Liver (tissue), 9 donors: ENCODE data around the gene RGMA. TPM values are rescaled to one million over a fixed set of nuclear protein-coding genes. Genes with fewer than 3 reads are reported as not detected.

Experiments used
- DNase-seq: peaks from one replicate; pipeline ENCODE4 v3.0.0-alpha.2; 2017; ENCODE audit warnings: low spot score
- H3K27ac ChIP-seq, 2 donors: one replicate each; pipeline ENCODE4 v1.7.0; 2013; ENCODE audit warnings: inconsistent platforms in 2 of 2, low read length in 2 of 2, control low read depth in 1 of 2, low read depth in 1 of 2, mild to moderate bottlenecking in 1 of 2
- H3K27me3 ChIP-seq, 4 donors: one replicate each; pipeline versions ENCODE4 v1.6.1 to v1.7.0; 2013; ENCODE audit warnings: low read length in 3 of 4, inconsistent platforms in 1 of 4, mild to moderate bottlenecking in 1 of 4, moderate library complexity in 1 of 4; ENCODE audit not compliant: control insufficient read depth in 4 of 4, insufficient read depth in 4 of 4
- H3K36me3 ChIP-seq, 4 donors: one replicate each; pipeline versions ENCODE4 v1.6.1 to v1.7.0; 2013; ENCODE audit warnings: low read length in 3 of 4, mild to moderate bottlenecking in 3 of 4, low read depth in 1 of 4, moderate library complexity in 1 of 4; ENCODE audit not compliant: control insufficient read depth in 4 of 4, insufficient read depth in 3 of 4
- H3K4me1 ChIP-seq, 4 donors: one replicate each; pipeline versions ENCODE4 v1.6.1 to v1.7.0; 2013; ENCODE audit warnings: low read length in 3 of 4, mild to moderate bottlenecking in 3 of 4, moderate library complexity in 1 of 4; ENCODE audit not compliant: control insufficient read depth in 4 of 4, insufficient read depth in 4 of 4
- H3K4me3 ChIP-seq, 3 donors: one replicate each; pipeline versions ENCODE4 v1.6.1 to v1.7.0; 2013; ENCODE audit warnings: low read length in 3 of 3, control low read depth in 1 of 3, low read depth in 1 of 3, mild to moderate bottlenecking in 1 of 3
- H3K9ac ChIP-seq, 2 donors: one replicate each; pipeline ENCODE4 v1.7.0; 2013; ENCODE audit warnings: low read length in 2 of 2, mild to moderate bottlenecking in 2 of 2, moderate library complexity in 2 of 2, control low read depth in 1 of 2, low read depth in 1 of 2
- H3K9me3 ChIP-seq, 4 donors: one replicate each; pipeline versions ENCODE4 v1.6.1 to v1.7.0; 2013; ENCODE audit warnings: low read length in 3 of 4; ENCODE audit not compliant: control insufficient read depth in 4 of 4
- EGR1 ChIP-seq, 2 donors: IDR thresholded peaks; 2 replicates each; pipeline ENCODE4 v1.6.1; 2016 to 2018; ENCODE audit warnings: antibody characterized with exemption in 2 of 2, low read depth in 2 of 2
- FOXA1 ChIP-seq: IDR thresholded peaks from 2 replicates; pipeline ENCODE4 v1.6.1; 2016; ENCODE audit warnings: antibody characterized with exemption
- FOXA2 ChIP-seq: IDR thresholded peaks from 2 replicates; pipeline ENCODE4 v1.6.1; 2016; ENCODE audit warnings: antibody characterized with exemption
- GABPA ChIP-seq, 2 donors: IDR thresholded peaks in 1 of 2; conservative IDR thresholded peaks in 1 of 2; 2 replicates each; pipeline ENCODE4 v1.6.1; 2016; ENCODE audit warnings: antibody characterized with exemption in 2 of 2, mild to moderate bottlenecking in 1 of 2, moderate library complexity in 1 of 2
- HNF4A ChIP-seq, 2 donors: conservative IDR thresholded peaks; 2 replicates each; pipeline ENCODE4 v1.6.1; 2016; ENCODE audit warnings: antibody characterized with exemption in 2 of 2, mild to moderate bottlenecking in 2 of 2
- HNF4G ChIP-seq: IDR thresholded peaks from 2 replicates; pipeline ENCODE4 v1.6.1; 2016; ENCODE audit warnings: antibody characterized with exemption
- JUND ChIP-seq, 2 donors: IDR thresholded peaks; 2 replicates each; pipeline ENCODE4 v1.6.1; 2016; ENCODE audit warnings: antibody characterized with exemption in 2 of 2
- MAX ChIP-seq: IDR thresholded peaks from 2 replicates; pipeline ENCODE4 v1.6.1; 2016; ENCODE audit warnings: antibody characterized with exemption
- NR2F2 ChIP-seq: IDR thresholded peaks from 2 replicates; pipeline ENCODE4 v1.6.1; 2016; ENCODE audit warnings: antibody characterized with exemption
- RAD21 ChIP-seq, 2 donors: IDR thresholded peaks; 2 replicates each; pipeline ENCODE4 v1.6.1; 2016; ENCODE audit warnings: antibody characterized with exemption in 2 of 2, mild to moderate bottlenecking in 2 of 2
- REST ChIP-seq: IDR thresholded peaks from 2 replicates; pipeline ENCODE4 v1.6.1; 2016; ENCODE audit warnings: antibody characterized with exemption, mild to moderate bottlenecking
- RXRA ChIP-seq, 2 donors: IDR thresholded peaks; 2 replicates each; pipeline ENCODE4 v1.6.1; 2017 to 2018; ENCODE audit warnings: antibody characterized with exemption in 2 of 2, mild to moderate bottlenecking in 1 of 2
- SP1 ChIP-seq: IDR thresholded peaks from 2 replicates; pipeline ENCODE4 v1.6.1; 2018; ENCODE audit warnings: antibody characterized with exemption, mild to moderate bottlenecking
- TAF1 ChIP-seq: conservative IDR thresholded peaks from 2 replicates; pipeline ENCODE4 v1.6.1; 2016; ENCODE audit warnings: antibody characterized with exemption, mild to moderate bottlenecking
- YY1 ChIP-seq: IDR thresholded peaks from 2 replicates; pipeline ENCODE4 v1.6.1; 2016; ENCODE audit warnings: antibody characterized with exemption, mild to moderate bottlenecking
- WGBS: extraction: QIAGEN DNeasy Blood & Tissue Kit; methylation state at CpG from one replicate; pipeline ENCODE4 v1.1.7; 2013; 5-methylcytosine and 5-hydroxymethylcytosine counted together
- polyA plus RNA-seq, 2 donors: library from polyadenylated mRNA; stranded (reverse) in 1 of 2; unstranded in 1 of 2; fragments of 200-250 nt in 1 of 2; fragments of >200 nt in 1 of 2; fragmentation: Nextera tagmentation in 1 of 2; extraction: Ambion mirVana in 1 of 2; gene quantifications; one replicate each; pipeline versions ENCODE4 v1.2.1 to v1.2.3, GENCODE V29; 2013 to 2015
- total RNA-seq, 2 donors: library from RNA; depleted of rRNA; stranded (reverse); fragments of >200 nt; gene quantifications; one replicate each; pipeline ENCODE4 v1.2.3, GENCODE V29; 2014
- TF ChIP-seq, protein P1 (sequence below): IDR thresholded peaks from 2 replicates; pipeline ENCODE4 v1.6.1; 2016; ENCODE audit warnings: antibody characterized with exemption
- TF ChIP-seq, protein P2 (sequence below): fragments of 150-350 bp; IDR thresholded peaks from 2 replicates; pipeline ENCODE4 v1.5.1; 2017; ENCODE audit warnings: improper control_type of control experiment, low read depth, low read length; ENCODE audit not compliant: missing input control
- TF ChIP-seq, protein P3 (sequence below): IDR thresholded peaks from 2 replicates; pipeline ENCODE4 v1.6.1; 2016; ENCODE audit warnings: antibody characterized with exemption
- donor health status: healthy.
- donor health status: healthy.
- donor health status: healthy.
- donor health status: healthy.
- donor health status: healthy.

Gene RGMA
- total and polyA plus RNA-seq, 4 donors = 0.15 to 0.33 (median 0.18) TPM; not detected in 1

DNA sequence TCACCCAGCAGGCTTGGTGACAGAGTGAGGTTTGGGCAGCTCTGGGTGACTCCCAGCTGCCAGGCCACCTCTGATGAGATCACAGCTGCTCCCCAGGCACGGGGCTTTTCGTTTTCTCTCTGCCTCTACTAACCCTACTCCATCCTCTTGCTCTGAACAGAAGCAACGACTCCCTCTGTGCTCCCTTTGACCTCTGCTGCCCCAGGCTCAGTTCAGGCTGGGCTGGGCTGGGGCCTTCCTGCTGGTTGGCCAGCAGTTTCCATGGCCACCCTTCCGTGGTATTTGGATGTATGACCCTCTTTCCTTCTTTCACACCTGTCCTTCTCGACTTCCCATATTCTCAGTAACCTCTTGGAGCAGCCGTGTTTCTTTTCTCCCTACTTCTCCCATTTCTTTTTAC is 8.6 kb downstream of the RGMA start:
- Histone ChIP-seq H3K9me3 (no peaks in the 10 kb centered on the region), H3K9ac (no peak overlapping the region), H3K27ac (no peak overlapping the region), H3K4me1 (no peaks in the 10 kb centered on the region), H3K27me3 (peaks cover 2 to 8% (median 4%) of the 10 kb centered on the region in 4 donors), H3K4me3 (no peak overlapping the region), H3K36me3 (no peaks in the 10 kb centered on the region)
- TF ChIP-seq, protein P1, sequence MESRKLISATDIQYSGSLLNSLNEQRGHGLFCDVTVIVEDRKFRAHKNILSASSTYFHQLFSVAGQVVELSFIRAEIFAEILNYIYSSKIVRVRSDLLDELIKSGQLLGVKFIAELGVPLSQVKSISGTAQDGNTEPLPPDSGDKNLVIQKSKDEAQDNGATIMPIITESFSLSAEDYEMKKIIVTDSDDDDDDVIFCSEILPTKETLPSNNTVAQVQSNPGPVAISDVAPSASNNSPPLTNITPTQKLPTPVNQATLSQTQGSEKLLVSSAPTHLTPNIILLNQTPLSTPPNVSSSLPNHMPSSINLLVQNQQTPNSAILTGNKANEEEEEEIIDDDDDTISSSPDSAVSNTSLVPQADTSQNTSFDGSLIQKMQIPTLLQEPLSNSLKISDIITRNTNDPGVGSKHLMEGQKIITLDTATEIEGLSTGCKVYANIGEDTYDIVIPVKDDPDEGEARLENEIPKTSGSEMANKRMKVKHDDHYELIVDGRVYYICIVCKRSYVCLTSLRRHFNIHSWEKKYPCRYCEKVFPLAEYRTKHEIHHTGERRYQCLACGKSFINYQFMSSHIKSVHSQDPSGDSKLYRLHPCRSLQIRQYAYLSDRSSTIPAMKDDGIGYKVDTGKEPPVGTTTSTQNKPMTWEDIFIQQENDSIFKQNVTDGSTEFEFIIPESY = no peak
- TF ChIP-seq SP1 = no peak
- TF ChIP-seq REST = no peak
- TF ChIP-seq, protein P2, sequence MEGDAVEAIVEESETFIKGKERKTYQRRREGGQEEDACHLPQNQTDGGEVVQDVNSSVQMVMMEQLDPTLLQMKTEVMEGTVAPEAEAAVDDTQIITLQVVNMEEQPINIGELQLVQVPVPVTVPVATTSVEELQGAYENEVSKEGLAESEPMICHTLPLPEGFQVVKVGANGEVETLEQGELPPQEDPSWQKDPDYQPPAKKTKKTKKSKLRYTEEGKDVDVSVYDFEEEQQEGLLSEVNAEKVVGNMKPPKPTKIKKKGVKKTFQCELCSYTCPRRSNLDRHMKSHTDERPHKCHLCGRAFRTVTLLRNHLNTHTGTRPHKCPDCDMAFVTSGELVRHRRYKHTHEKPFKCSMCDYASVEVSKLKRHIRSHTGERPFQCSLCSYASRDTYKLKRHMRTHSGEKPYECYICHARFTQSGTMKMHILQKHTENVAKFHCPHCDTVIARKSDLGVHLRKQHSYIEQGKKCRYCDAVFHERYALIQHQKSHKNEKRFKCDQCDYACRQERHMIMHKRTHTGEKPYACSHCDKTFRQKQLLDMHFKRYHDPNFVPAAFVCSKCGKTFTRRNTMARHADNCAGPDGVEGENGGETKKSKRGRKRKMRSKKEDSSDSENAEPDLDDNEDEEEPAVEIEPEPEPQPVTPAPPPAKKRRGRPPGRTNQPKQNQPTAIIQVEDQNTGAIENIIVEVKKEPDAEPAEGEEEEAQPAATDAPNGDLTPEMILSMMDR = no peak
- TF ChIP-seq RAD21 (IDR thresholded peaks at IDR 0.05) = no peak
- TF ChIP-seq TAF1 = no peak
- no peak for TF ChIP-seq RXRA (IDR thresholded peaks at IDR 0.05)
- no peak for TF ChIP-seq GABPA (IDR thresholded peaks at IDR 0.05 in 1 of 2, conservative IDR thresholded peaks at IDR 0.05 in 1 of 2)
- no peak for TF ChIP-seq FOXA2
- TF ChIP-seq HNF4A (conservative IDR thresholded peaks at IDR 0.05) = no peak
- no peak for TF ChIP-seq FOXA1
- TF ChIP-seq NR2F2 = no peak
- no peak for TF ChIP-seq HNF4G
- no peak for TF ChIP-seq MAX
- no peak for TF ChIP-seq EGR1 (IDR thresholded peaks at IDR 0.05; ENCODE audit: low read depth in 2 of 2)
- TF ChIP-seq, protein P3, sequence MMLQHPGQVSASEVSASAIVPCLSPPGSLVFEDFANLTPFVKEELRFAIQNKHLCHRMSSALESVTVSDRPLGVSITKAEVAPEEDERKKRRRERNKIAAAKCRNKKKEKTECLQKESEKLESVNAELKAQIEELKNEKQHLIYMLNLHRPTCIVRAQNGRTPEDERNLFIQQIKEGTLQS = no peak
- no peak for TF ChIP-seq YY1
- WGBS = 46% methylated on average over 6 of the region's 6 CpGs
- DNase-seq = no peak

GRCh38 chr15:93076875-93077274 is 12.1 kb downstream of the RGMA start:
- H3K27ac ChIP-seq = no peak overlapping the region
- peaks cover 2 to 21% (median 8%) of the 10 kb centered on the region in 4 donors for H3K27me3 ChIP-seq
- no peak for DNase-seq
- peaks cover 7 to 15% (median 9%) of the 10 kb centered on the region in 4 donors for H3K4me1 ChIP-seq
- H3K9ac ChIP-seq = no peak overlapping the region
- no peaks in the 10 kb centered on the region for H3K36me3 ChIP-seq
- WGBS = 80% methylated on average over 5 of the region's 5 CpGs
- H3K4me3 ChIP-seq = no peak overlapping the region
- H3K9me3 ChIP-seq = no peaks in the 10 kb centered on the region
- TF ChIP-seq SP1 (no peak), FOXA2 (no peak), FOXA1 (no peak), TAF1 (no peak), GABPA (IDR thresholded peaks at IDR 0.05 in 1 of 2, conservative IDR thresholded peaks at IDR 0.05 in 1 of 2) (no peak), MAX (no peak), RAD21 (IDR thresholded peaks at IDR 0.05) (no peak), EGR1 (IDR thresholded peaks at IDR 0.05; ENCODE audit: low read depth in 2 of 2) (no peak), YY1 (no peak), RXRA (IDR thresholded peaks at IDR 0.05) (no peak), JUND (IDR thresholded peaks at IDR 0.05) (no peak), NR2F2 (no peak), HNF4A (conservative IDR thresholded peaks at IDR 0.05) (no peak)
- TF ChIP-seq, protein P2 = no peak
- TF ChIP-seq, protein P1 = no peak
- TF ChIP-seq, protein P3 = no peak
